NCI-H2196 treated with DMSO at 0.1 percent for 48 hours (cell line): Measurements from ENCODE around the gene SCGB3A1.

Experiments
- DNase-seq: peaks from one replicate; lab custom pipeline; 2025; ENCODE audit not compliant: unreplicated experiment; lab: John Stamatoyannopoulos, UW

The SCGB3A1 gene

DNA sequence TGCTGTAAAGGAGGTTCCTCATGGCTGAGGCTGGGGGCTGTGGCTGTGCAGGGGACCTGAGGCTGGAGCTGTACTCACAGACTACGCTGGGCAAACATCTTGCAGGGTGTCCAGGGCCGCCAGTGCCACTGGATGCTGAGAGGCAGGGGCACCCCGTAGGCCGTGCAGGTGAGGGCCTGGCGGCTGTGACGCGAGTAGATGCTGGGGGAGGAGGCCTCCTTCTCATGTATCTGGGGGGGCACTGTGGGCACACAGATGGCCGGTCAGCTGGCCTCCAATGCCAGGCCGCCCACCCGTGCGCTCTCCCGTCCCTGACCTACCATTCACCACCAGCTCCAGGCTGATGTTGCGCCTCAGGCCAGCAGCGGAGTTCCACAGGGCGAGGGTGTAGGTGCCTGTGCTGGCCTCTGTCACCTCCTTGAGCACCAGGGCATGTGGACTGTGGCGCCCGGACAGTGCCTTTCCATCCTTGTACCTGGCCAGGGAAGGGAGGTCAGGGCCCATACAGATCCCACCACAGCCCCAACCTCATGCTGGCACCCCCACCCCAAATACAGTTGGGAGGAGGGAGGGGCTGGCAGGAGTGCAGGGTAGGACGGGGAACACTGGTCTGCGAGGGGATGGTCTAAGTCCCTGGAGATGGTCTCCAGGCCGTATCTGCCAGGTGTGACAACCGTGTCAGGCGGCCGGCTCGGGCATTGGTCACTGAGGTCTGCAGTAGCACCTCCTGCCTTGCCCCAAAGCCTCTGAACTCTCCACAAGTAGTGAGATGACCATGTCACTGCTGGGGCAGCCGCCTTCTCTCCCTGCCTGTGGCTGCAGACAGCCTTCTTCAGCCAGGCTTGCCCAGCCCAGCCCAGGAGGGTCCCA, 34.7 kb upstream of the SCGB3A1 start:
- no peak for DNase-seq

- no peak for DNase-seq
Observed at GRCh38 chr5:180625125-180625790, 34.0 kb upstream of the SCGB3A1 start.

- DNase-seq: no peak
Observed at GRCh38 chr5:180624587-180624986, 33.3 kb upstream of the SCGB3A1 start.

DNA sequence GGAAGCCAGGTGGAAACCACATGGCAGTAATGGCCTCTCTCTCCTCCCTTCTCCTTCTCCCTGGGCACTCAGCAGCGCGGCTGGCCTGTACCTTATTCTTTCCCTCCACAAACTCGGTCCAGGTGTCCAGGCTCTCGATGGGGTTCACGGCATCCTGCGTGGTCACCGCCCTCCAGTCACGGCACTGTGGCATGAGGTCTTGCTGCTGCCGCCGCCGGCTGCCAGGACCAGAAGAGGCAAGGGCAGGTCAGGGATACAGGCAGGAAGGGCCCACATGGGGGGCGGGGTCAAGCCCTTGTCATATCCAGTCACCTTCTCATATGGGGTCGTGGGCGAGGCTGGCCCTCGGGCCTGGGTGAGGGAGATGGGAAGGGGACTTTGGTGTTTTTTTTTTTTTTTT, 32.5 kb upstream of the SCGB3A1 start:
- DNase-seq: no peak

DNA sequence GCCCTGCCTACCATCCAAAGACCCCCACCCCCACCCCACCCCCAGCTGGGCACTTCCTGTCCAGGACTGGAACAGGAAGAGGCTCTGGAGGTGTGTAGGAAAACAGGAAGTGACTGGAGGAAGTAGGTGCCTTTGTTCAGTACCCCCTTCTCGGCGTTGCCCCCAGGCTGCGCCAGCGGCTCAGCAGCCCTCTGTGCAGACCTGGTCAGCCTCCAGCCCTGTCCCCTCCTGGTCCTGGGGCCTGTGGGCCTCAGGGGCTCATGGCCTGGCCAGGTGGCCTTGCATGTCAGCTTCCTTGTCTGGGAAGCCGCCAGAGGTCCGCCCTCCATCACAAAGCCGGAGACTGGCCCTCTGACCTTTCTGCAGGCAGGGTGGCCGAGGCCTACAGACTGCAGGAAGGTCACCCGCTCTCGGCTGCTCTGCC, 32.1 kb upstream of the SCGB3A1 start:
- DNase-seq: no peak

DNA sequence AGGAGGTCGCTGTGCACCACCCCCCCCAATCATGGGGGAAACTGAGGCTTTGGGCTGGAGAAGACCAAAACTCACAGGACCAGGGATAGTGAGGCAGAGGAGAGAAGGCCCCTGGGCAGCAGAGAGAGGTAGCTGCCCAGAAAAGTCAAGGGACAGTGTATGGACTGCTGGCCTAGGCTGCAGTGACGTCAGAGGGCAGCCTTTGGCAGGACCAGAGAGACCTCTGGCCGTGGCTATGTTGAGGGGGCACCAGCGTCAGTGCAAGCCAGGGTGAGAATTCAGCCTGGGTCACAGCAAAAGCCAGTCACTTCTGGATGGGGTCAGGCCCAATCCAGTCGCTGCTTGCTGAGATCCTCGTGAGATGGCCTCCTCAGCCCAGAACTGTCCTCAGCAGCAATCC, 31.6 kb upstream of the SCGB3A1 start:
- DNase-seq: no peak

DNA sequence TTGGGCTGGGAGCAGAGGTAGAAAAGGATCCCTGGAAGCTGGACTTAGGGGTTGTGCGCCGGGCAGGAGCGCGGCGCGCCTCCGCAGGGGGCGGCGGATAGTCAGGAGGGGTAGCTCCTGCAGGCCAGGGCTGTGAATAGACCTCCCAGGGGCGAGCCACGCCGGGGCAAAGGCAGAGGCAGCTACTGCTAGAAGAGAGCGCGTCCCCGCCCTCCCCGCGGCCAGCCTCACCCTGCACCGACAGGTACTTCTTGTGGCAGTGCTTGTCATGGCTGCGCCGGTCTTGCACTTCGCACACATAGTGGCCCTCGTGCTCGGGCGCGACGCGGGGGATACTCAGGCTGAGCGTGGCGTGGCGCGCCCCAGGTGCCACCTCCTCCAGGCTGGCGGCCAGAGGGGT, 30.0 kb upstream of the SCGB3A1 start:
- no peak for DNase-seq

DNA sequence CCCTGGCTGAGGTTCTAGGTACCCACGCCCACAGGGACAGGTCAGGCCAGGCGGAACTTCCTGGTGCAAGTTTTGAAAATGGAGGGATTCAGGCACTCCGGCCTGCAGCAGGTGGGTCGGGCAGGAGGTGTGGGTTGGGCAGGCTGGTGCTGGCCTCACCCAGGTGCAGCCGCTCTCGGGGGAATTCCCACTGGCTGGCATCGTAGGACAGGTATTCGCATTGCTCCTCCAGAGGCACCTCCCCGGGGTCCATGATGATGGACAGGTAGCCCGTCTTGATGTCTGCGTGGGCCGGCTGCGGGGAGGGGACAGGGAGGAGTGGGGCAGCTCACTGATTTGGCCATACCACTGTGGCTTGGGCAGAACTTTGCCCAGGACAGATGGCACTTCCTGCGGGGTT, 28.7 kb upstream of the SCGB3A1 start:
- no peak for DNase-seq

- DNase-seq: no peak
Observed at GRCh38 chr5:180619563-180619915, 28.2 kb upstream of the SCGB3A1 start.

GRCh38 chr5:180618829-180619562, 27.7 kb upstream of the SCGB3A1 start:
- DNase-seq: no peak

- DNase-seq: no peak
Observed at GRCh38 chr5:180618487-180618828, 27.2 kb upstream of the SCGB3A1 start.

DNA sequence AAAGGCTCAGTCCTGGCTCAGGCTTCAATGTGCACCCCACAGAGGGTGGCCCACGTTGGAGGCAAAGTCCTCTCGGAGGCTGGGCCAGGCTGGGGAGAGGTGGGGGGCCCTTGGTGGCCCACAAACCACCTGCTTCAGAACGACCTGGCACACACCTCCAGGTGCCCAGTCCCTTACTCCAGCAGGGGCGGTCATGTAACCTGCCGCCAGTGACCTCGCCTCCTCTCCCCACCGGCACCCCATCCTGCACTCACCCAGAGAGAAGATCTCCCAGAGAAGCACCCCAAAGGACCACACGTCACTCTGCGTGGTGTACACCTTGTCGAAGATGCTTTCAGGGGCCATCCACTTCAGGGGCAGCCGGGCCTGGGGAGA, 22.5 kb upstream of the SCGB3A1 start:
- DNase-seq: no peak

GRCh38 chr5:180613188-180613813, 22.0 kb upstream of the SCGB3A1 start:
- no peak for DNase-seq

DNA sequence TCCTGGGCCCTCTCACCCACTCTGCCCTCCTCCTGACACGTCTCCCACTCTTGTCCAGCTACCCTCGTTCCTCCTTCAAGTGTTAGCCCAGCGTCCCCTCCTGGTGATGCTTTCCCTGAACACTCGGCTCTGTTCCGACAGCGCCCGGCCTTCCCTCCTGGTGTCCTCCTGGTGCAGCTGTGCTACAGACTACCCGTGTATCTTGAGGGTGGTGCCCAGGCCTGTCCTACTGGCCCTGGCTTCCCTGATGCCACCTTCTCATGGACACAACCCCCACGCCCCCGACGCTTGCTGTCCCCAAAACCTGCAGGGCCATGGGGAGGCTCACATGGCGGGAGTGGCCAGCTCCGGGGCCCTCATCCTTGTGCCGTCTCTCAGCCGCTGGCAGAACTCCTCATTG, 21.4 kb upstream of the SCGB3A1 start:
- no peak for DNase-seq

- no peak for DNase-seq
Observed at GRCh38 chr5:180611140-180611850, 20.0 kb upstream of the SCGB3A1 start.

DNA sequence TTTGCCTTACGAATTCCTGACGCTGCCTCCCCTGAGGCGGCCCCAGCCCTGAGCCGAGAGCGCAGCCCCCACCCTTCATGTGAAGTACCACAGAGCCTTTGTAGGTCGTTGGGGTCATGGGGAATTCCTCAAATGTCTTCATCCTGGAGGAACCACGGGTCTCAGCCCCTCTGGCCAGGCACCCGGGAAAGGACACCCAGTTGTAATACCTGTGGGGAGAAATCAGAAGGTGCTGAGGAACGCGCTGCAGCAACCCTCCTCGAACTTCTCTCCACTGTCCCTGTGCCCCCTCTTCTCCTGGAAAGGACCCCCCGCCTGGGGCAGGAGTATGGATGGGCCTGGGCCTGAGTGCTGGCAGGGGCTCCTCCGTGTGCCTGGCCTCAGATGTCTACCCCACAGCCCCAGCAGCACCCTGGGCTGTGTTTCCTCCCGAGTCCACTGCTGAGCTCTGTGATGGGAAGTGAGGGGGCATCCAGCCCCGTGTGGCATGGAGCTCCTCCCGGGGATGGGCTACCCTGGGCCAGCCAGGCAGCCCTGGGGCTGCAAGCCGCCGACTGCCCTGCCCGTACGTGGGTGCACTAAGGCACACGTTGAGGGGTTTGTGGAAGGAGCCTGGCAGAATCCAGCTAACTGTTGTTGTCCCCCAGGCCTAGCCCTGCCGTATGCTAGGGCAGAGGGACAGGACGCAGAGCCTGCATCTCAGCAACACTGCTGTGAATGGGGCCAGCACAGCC, 18.7 kb upstream of the SCGB3A1 start:
- DNase-seq: no peak

- DNase-seq: no peak
Observed at GRCh38 chr5:180609386-180609785, 18.1 kb upstream of the SCGB3A1 start.

DNA sequence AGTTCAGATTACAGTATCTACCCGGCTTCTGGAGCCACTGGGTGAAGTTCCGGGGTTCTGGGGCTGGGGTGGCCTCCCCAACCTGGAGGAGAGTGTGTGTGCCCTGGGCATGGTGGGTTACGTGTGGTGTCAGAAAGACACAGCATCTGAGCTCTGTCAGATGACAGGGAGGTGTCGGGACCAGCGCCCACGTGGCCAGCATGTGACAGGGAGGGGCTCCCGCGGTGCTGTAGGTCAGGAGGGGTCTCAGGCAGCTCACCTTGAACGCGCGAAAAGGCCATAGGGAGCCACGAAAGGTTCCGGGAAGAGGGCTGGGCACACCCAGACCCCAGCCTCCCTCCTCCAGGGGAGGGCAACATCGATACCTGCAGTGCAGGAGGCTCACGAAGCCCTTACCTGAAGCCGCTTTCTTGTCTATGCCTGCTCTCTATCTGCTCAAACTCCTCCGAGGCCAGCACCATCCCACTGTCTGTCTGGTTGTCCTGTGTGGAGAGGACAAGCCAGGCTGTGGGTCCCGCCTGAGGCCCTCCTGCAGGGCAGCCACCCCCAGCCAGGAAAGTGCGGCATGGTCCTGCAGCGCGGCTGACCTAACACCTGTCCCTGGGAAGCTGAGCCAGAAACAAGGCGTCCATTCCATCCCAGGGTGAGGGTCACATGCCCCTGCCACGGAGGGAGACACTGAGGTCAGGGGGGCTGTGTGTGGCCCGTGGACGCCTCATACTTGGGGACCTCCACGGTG, 17.4 kb upstream of the SCGB3A1 start:
- no peak for DNase-seq

DNA sequence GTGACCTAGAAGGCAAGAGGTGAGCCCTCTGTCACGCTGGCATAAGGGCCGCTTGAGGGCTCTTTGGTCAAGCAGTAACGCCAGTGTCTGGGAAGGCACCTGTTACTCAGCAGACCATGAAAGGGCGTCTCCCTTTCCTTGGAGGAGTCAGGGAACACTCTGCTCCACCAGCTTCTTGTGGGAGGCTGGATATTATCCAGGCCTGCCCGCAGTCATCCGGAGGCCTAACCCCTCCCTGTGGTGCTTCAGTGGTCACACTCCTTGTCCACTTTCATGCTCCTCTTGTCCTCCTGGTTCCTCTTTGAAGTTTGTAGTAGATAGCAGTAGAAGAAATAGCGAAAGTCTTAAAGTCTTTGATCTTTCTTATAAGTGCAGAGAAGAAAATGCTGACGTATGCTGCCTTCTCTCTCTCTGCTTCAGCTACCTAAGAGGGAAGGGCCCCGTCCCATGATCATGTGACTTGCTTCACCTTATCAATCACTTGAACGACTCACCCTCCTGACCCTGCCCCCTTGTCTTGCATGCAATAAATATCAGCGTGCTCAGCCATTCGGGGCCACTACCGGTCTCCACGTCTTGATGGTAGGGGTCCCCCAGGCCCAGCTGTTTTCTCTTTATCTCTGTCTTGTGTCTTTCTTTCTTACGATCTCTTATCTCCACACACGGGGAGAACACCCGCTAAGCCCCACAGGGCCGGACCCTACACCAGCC, 16.7 kb upstream of the SCGB3A1 start:
- DNase-seq: no peak
